Stimulated activated CD4-positive, alpha-beta T cell treated with anti-CD3 and anti-CD28 coated beads, Interleukin-12 subunit alpha, Interleukin-12 subunit beta, amount 100 ng/mL, for 4 hours (primary cell): Measurements from ENCODE around the gene DOK6.
A peak's percentile ranks its signal among the peaks of the same experiment; 100 is the strongest.

Experiments
- DNase-seq: peaks from one replicate; pipeline ENCODE4 v3.0.0-alpha.2; 2020

The DOK6 gene

DNA sequence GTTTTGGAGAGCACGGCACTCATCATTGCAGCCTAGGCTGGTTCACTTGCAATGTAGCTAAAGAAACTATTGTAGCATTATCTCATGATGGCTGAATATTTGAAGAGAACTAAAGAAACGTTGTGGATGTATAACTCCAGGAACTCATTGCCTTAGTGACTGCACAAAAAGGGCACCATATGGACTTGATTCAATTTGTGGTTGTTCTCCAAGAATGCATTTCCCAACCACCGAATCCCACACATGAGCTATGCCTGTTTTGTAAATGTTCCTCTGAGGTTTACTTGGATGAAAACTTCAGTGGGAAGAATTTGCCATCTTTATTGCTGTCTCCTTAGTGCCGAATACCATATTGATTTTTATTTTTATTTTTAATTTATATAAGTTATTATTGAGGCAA, 43.5 kb downstream of the DOK6 start:
- no peak for DNase-seq

DNA sequence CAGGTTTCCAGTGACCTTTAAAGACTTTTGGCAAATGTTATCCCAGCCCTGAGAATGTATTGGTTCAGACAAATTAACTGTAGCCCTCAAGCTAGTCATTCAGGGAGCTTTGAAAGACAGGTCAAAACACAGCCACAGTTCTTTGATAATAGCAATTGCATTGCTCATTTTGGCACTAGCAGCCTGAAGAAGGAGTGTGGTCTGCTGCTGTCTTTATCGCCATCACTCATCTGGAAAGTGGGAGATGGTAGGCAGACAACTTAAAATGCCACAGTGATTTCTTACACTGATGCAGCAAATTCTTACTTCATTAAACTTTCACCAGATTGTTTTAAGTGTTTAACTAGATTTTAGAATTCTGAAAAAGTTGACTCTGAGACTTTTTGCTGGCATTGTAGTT, 47.2 kb downstream of the DOK6 start:
- no peak for DNase-seq

DNA sequence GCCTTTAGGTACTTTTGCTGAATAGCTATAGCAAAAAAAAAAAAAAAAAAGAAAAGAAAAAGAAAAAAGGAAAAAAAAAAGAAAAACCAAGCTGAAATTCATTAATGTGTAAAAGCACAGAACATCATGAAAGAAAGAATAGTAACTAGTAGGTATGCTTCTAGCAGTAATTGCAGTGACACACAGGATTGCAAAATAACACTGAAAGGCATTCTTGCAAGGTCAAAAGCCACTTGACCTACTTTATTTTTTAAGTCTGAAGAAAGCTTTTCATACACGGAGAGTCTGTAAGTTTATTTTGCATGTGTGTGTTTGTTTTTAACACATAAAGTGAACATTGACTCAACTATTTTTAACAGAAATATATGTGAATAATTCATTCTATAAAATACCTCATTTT, 54.4 kb downstream of the DOK6 start:
- no peak for DNase-seq

DNA sequence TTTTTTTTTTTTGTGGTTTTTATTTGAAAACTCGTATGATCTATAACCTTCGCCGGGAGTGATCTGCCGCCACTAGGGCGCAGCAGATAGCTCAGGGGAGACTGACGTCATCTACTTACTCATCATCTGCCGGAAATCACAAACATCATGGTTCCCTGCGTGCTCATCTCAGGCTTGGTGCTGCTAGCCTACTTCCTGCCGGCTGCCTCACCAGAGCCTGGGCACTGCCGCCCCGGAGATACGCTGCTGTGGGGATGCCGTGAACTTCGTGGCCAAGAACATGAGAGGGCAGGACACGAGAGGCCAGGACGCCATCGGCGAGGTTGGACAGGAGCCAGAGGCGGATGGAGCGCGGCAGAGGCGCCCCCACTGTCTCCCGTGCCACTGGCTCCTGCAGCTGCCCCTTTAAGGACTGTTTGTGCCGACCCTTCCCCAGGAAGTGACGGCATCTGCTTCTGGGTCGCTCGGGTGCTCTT, 68.8 kb downstream of the DOK6 start:
- DNase-seq: peak; percentile 29

DNA sequence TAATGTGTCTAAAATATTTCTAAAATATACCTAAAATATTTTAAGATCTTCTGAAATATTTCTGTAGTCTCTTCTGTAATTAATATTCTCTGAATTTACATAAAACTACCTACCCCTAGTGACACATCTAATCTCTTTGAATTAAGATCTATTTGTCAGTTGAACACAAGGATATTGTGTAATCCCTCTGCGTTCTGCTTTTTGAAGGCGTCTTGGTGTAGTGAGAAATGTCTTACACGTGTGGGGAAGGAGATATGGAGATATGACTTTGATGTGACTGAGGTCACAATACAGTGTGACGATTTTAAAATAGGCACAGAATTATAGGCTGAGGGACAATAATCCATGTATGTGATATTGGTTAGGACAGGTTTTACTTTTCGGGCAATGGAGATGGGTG, 79.8 kb downstream of the DOK6 start:
- DNase-seq: no peak

DNA sequence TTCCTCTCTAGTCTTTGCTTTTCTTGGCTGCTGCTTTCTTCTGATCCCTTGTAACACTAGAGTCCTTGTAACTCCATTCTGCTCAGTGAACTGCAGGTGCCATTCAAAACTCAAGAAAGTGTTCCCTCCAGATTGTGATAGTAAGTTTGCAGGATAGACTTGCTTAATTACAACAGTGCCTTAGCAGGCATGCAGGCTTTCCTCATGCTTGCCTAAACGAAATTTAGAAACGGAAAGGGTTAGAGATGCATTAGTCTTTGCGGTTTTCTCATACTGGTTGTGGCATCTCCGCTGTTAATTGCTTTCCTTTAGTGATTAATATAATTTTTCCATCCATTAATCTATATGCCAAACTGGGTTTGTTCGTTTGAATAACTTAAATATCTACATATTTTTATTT, 82.9 kb downstream of the DOK6 start:
- DNase-seq: no peak

DNA sequence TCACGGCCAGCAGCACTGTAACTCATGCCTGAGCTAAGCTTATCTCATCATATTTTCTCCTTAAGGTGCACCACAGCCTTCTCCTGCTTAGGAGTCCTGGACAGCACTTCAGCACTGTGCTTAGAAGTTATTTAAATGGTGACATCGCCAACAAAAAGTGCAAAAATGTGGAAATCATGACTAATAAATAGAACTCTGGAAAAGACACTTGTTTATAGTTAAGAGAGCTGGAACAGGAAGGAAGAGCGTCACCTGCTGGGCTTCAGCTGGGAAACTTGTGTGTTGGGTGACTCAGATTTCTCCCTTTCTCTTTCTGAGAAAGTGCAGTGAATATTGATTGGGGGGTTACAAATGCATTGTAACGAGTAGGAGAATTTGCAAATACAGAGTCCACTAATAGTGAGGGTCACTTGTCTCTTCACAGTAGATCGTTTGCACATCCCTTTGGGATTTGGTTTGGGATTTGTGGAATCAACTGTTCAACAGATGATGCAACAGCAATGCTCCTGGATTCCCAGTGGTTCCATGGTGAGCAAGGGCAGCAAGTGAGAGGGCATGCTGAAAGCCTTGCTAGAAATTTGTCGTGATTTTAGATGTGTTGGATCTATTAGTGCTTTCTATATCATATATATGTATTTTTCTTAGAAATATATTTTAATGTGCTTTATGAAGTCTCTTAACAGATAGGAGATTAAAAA, 84.2 kb downstream of the DOK6 start:
- DNase-seq: no peak

DNA sequence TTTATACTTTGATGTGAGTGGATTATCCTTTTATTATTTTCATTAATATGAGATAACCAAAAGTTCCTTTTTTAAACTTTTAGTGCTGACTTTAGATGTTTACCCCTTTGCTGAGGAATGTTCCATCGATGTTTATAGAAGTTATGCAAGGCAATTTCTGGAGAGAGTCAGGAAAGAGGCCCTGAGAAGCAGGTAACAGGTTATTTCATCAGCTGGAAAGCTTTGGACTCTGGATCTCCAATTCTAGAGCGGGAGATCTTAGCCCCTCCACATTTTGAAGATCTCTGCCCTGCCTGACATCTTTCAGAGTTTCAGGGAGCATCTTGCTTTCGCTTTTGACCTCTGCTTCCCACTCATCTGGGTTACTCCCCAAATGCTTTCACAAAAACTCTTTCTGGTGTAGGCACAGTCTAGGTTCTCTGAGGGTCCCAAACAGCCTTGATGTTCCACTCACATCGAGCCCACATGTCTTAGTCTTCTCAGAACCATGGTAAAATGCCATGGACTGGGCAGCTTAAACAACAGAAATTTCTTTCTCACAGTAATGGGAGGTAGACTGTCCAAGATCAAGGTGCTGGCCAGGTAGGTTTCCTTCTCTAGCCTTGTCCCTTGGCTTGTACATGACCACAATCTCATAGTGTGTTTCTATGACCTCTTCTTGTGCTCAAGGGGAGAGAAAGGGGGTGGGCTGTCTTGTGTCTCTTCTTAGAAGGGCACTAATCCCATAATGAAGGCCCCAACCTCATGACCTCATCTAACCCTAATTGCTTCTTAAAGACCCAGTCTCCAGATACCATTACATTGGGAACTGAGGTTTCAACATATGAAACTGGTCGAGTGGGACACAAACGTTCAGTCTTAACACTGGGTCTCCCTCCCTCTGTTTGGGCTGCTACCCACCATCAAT, 87.1 kb downstream of the DOK6 start:
- DNase-seq: no peak

DNA sequence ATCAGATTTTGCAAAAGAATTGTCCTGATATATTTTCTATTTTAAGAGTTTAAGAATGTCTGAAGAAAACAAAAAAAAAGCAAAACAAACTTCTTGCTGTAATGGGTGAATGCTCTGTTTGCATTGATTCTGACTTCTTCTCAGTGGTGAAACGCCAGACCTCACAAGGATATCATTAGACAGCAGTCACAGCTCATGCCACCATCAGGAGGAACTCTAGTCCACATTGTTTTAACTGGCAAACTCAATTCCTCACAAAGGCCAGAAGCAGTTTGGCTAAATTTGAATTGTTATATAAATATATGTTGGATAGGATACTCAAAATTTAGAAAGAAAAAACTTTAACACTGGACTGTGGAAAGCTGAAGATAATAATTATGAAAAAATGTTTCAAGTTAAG, 89.4 kb downstream of the DOK6 start:
- DNase-seq: no peak

DNA sequence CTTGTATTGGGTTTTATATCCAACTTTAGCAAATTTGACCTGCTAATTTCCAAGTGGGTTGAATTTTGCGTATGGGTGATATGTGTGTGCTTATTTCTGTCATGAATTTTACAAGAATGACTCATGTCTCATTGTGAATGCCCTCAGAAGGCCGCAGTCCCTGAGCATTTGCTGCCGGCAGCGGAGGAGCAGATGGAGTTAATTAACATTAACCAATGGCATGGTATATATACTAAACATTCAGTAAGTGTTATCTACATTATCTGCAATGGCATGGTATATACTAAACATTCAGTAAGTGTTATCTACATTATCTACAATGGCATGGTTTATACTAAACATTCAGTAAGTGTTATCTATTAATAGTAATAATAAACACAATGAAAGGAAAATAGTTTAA, 90.1 kb downstream of the DOK6 start:
- DNase-seq: no peak

DNA sequence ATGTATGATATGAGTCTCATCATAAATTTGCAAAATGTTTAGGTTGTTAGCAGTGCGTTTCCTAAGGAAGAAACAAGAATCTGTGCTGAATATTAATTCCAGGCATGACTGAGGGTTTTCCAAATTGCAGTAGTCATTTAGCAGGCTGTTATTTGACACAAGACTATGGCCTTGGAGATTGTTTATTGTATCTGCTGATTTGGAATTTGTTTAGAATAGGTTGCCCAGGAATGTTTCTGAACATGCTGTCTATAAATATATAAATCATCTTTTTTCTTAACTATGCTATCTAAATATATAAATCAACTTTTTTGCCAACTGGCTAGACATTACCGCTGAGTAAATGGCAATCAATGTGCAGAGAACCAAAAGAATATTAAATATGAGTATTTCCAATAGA, 90.9 kb downstream of the DOK6 start:
- DNase-seq: no peak

DNA sequence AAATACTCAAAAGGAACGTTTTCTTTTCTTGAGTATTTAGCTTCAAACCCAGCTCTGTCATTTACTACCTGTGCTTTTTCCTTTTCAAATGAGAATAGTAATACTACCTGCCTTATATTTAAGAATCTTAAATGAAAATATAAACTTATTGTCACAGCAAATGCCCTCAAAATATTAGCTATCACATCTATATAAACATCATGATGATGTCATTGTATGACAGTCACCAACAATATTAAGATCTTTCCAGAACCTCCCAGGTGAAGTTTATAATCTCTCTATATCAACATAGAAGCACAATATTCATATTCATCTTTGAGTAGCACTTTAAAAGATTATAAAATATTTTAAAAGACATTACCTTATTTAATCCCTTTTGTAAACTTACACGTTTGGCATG, 92.2 kb downstream of the DOK6 start:
- DNase-seq: no peak

DNA sequence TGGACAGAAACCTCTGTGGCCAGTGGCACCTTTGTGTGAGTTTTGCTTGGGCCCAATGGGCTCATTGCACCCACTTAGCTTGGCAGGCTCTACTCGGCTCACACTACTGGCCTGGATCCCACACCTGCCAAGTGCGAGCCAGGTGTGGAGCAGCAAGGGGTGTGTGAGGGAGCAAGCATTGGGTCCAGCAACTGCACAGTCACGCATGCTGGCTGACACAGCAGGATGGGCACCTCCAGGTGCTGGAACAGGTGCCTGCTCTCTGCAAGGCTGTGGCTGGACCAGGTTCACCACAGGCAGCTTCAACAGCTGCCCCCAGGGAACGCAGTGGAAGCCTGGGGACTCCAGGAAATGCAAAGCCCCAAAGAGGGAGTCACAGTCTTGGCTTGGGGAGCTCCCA, 94.2 kb downstream of the DOK6 start:
- DNase-seq: no peak

DNA sequence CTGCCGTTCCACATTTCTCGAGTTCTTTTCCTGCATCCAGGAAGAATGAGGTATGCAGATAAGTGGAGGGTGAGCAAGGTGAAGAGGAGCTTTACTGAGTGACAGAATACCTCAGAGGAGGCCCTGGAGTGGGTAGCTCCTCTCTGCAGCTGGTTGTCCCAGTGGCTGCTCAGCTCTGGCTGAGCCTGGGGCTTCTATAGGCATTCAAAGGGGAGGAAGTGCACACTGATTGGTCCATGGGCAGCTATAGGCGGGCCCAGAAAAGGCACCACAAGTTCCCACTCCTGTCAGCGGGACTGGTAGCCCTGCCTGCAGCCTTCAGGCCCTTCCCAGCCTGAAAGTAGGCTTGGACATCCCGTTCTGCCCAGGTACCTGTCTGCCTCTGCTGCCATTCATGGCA, 94.7 kb downstream of the DOK6 start:
- DNase-seq: no peak

DNA sequence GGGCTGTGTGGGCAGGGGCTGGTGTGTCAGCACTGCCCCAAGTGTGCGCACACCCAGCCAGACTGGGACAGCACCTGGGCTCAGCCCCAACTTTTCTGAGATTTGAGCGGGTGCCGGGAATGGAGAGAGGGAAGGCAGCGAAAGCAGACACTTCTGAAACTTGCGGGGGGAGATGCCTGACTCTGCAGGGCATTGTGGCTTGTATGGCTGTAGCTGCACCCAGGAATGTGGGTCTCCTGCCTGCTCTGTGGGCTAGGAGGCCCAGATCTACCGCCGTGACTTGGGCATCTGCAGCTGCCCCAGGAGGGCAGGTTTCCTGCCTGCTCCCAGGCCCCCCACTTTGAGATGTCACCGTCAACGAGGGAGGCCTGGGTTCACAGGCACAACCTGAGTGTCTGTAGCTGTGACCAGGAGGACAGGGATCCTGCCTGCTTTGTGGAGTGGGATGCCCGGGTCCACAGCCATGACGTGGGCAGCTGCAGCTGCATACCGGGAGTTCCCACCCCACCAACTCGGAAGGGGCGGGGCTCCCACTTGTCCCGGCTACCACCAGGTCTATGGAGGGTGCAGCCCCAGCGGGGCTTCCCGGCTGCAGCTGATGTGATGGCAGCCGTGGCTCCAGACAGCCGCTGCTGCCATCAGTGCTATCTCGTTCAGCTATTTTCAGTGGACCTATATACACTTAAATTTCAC, 95.3 kb downstream of the DOK6 start:
- DNase-seq: no peak

DNA sequence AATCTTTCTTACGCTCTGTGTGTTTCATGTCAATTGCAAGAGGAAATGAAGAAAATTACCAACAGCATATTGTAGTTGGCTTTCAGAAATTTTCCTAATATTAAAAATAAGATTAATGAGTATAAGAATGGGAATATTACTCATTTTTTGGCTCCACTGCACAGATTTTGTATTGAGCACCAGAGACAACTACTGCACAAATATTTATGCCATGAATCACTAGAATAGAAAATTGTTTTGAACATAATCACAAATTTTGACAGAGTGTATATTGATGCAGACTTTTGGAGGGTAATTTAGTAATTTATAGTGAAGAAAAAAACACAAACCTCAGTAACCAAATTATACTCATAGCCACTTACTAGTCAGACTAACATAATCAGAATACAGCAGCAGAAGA, 118.3 kb downstream of the DOK6 start:
- DNase-seq: no peak

DNA sequence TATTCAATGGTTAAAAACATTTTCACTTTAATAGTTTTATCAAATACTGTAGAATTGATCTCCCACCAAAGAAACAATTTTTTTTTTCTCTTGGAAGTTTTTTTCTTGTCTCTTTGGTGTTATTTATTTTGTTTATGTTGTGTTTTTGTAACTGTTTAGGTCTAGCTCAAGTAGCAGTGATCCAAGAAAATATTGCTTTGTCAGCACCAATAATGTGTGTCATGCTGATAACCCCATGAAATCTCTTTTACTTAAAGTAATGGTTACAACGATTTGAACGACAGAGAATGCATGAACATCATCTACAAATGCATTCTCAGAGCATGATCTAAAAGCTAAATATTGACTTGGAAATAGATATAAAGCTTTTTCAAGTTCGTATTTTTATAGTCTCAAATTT, 122.9 kb downstream of the DOK6 start:
- no peak for DNase-seq

DNA sequence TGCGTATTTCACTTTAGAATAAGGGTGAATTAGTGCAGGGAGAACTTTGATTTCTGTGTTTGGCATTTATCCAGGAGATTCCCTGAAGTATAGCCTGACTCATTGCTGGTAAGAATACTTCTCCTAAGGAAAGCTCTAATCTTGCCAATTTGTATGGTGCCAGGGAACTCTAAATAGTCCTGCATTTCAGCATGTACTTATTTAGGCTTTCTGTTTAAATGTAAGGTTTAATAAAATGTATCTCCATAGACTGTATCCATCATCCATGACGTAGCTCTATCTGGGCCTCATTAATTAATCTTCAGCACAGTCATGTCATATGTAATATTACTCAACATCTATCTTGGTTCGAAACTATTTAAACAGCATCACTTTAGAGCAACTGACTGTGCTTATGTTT, 127.7 kb downstream of the DOK6 start:
- no peak for DNase-seq

DNA sequence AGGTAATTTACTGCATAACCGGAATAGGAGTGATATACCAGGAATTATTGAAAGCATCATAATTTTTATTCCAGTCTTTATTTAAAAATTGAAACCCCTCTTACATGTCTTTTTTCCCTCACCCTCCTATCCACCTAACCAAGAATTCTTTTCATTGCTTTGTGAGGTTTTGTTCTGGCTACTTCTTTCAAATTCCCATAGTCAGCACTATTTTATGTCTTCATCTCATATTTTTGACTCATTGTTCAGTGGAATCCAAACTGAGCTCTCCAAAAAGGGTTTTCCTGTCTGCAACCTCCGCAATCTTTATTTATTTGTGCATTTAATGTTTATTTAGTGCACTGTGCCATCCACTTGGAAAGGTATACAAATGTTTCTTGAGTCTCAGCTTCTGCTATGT, 128.5 kb downstream of the DOK6 start:
- DNase-seq: no peak

DNA sequence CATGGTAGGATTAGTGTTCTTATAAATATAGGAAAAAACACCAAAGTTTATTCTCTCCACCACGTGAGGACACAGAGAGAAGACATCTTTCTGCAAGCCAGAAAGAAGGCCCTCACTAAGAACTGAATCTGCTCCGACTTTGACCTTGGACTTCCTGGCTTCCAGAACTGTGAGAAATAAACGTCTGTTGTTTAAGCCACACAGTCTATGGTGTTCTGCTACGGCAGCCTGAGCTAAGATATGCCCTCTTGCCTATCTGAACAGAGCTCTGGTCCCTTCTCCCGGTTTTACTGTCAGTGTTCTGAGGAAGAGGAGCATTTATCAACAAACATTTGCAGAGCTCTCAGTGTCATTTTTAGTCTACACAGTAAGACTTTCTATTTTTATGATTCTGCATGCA, 131.3 kb downstream of the DOK6 start:
- no peak for DNase-seq

DNA sequence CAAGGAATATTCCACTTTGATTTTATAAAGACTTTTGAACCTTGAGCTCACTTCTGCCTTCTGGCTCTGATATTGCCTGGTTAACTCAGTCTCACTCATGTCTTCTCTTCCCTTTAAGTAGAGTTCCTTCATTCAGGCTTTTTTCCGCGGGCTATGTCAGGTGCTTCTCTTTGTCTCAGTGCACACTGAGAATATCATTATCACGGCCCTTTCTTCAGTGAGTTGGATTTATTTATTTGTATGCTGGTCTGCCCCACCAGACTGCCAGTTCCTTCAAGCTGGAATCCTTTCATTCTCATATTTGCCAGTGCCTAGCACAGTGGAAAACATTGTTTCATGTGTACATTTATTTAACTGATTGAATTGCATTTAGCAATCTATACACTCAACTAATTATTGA, 136.5 kb downstream of the DOK6 start:
- no peak for DNase-seq

DNA sequence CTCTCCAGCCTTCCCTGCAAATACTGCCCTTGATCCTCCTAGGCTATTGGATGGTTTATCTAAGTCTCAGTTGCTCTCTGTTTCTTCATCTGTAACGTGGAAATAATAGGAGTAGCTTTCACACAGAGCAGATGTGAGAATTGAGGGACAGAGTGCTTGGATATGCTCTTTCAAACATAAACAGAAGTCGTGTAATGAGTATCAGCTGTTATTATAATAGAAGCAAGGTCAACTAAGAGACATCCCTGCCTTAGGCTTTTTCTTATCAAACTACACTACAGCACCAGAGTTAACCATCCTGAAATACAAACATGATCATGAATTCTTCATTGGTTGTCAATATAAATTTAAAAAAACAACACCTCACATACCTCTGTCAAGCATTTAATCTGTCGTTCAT, 138.2 kb downstream of the DOK6 start:
- DNase-seq: no peak

DNA sequence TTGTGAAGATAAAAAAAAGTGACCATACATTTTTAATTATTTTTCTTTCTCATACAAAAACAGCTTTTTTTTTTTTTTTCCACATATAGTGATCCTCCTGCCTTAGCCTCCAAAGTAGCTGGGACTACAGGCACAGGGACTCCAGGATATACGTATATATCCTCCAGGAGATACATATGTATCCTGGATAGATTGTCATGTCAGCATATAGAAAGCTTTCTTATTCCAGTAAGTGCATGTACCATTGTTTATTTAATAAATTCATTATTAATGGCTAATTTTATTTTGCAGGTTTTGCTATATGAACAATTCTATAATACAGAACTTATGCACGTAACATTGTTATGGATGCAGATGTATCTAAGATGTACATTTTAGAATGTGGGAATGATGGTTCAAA, 138.7 kb downstream of the DOK6 start:
- no peak for DNase-seq

DNA sequence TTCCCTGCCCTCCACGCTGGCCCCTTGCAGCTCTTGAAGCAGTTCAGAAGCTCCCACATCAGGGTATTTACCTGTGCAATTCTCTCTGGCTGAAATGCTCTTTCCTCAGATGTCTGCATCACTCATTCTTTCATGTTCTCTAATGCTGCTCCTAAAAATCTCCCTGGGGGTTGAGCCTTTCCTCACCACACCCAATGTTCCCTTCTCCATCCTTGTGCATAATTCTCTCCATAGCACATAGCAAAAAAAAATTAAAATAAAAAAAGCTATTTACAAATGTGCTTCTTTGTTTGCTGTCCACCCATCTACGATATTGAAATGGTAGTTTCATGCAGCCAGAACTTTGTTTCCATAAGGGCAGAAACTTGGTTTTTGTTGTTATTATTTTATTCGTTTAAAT, 155.5 kb downstream of the DOK6 start:
- DNase-seq: no peak
